HK-2 (cell line): Measurements from ENCODE around the gene MYO5B.
A peak's percentile ranks its signal among the peaks of the same experiment; 100 is the strongest.

Source experiments
- DNase-seq: peaks from one replicate; pipeline ENCODE4 v3.0.0-alpha.2; 2018; ENCODE audit not compliant: unreplicated experiment

The MYO5B gene

DNA sequence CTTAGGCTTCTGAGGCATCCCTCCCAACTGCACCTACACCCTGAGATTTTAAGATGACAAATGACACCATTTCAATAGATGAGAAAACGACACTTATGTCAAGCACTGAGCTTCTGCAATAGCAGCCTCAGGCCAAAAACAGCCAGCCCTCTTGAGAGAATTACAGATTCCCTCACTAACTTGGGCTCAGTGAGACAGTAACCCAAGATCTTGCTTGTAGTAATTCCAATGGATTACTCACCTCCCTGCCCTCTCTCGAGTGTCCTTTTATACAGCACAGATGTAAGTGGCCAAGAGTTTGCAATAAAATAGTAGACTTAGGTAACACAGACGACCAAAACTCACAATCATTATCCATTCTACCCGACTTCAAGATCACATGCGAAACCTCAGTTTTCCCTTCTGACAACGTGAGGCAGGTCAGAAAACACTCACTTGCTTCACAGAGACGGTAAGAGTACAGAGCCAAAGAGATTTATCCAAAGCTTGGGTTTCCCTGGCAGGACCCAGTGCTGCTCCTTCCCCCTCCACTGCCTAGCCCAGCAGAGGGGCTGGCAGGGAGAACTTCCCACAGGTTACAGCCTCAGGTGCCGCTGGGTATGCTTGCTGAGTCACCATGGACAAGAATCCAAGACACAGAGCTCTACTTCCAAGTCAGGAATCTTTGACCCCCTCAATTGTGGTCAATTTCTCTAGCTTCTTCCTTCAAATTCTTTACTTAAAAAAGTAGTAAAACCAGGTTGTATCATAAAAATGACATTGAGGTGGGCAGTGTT, 181.4 kb downstream of the MYO5B start:
- DNase-seq = no peak

DNA sequence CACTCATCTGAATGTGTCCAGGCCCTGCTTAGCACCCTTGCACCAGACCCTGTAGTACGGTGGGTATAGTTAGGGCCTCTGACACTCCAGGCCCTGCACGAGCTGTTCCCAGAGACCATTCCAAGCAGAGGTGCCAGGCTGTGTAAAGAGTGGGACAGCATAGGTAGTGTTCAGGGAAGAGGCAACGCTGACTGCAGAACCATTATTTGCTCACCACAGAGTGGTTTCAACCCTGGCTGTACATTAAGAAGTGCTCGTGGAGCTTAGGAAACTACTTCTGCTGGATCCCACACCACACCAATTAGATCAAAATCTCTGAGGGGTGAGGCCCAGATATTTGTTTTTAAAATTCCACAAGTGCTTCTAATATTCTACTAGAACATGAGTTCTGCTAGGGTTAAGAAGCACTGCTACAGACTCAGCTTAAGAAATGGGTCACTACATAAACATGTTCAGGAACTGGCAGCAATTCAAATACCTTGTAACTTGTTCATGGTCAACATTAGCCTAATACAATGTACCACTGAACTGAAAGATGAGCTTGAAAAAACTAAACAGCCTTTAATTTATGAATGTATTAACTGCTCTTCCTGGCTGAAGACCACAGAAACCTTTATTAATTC, 183.0 kb downstream of the MYO5B start:
- DNase-seq = no peak

DNA sequence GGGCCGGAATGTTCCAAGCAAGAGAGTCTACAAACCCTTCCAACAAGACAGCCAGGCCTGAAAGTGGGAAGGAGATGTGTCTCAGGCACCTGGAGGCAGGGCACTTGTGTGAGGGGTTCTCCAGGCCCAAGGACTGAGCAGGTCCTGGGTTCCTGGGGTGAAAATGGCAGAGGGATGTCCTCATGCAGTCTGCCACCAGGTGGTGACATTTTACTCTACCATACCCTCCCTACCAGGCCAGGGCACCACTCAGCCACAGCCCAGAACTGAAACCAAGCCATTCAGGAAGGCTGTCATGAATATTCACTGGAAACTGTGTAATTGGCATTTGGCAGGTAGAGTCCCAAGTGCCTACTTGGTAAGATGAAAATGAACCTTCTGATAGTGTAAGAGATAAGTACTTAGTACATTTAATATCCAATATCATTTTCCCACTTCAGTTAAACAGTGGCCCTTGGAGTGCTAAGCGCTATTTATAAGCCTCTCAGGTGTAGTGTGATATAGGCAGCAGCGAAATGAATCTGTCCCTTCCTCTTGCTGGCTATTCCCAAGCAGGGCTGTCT, 185.1 kb downstream of the MYO5B start:
- peak; percentile 17 for DNase-seq

GRCh38 chr18:50008306-50008705, 186.6 kb downstream of the MYO5B start:
- no peak for DNase-seq

DNA sequence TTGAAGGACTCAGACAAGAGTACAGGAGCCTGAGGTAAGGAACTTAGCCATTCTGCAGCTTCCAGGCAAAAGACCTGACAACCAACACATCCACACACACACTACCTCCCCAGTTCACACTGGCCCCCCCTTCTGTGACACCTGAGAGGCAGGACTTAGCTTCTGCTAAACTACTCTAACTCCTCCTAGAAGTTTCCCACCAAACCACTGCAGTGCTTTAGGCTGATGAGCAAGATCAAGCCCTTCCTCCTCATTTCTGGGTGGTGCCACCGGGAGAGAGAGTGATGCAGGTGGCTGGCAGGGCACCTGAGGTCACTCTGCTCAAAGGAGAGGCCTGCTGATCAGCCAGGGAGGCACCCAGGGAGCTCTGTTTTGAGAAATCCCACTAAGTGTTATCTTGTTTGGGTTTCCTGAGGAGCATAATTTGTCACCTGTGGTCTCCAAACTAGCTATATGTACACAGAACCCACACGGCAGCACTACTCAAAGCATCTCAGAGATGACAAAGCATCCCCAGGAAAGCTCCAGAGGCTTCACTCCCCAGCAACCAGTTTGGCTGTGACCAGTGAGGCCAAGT, 188.4 kb downstream of the MYO5B start:
- DNase-seq = no peak

DNA sequence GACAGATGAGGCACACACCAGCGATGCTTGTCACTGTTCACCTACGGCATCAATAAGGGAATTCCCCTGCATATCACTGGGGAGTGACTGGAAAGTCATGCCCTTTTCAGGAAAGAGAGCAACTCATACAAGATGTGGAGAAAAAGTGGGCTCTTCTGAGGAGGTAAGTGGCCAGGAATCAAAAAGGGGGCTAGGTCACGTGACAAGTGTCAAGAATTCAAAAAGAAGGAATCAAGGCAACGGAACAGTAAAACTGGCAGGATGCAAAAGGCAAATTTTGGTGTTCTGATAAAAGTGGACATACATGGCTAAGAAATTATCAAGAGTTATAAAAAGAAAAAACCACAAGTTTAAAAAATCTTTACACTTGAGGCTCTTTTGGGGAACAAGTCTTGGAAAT, 190.9 kb downstream of the MYO5B start:
- no peak for DNase-seq

DNA sequence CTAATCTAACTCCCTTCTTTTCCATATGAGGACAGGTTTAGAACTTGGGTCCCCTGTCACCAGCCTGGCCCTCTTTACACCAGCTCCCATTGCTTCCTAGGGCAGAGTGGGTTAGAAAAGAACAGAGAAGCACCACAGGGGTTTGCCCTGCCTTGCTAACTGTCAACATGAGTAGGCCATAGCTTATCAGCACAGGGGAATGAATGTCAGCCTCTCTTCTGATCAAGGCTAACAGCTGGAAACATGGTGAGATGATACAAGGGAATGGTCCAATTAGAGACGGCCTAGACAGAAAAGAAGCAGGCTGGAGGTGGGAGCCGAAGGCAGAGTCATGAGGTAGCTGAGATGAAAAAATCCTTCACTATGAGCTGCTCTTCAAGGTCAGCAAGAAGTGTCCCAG, 192.2 kb downstream of the MYO5B start:
- no peak for DNase-seq

GRCh38 chr18:50000227-50000626, 194.7 kb downstream of the MYO5B start:
- DNase-seq = no peak

- no peak for DNase-seq
Measured at GRCh38 chr18:49999128-49999527, 195.8 kb downstream of the MYO5B start.

DNA sequence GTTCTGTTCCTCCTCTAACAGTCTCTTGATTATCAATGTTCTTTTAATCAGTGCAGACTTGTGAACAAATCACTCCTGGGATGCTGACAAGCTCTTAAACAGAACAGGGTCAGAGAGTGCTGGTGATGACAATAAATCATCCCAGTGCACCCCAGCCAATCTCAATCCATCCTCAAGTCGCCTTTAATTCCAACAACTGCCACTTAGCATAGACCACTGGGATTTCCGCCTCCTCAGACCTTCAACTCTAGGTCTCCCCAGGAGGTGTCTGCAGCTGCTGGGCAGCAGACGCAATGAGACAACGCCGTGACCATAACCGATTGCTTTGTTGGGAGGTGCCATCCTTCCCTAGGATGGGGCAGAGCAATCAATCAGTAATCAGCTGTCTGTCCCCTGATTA, 197.4 kb downstream of the MYO5B start:
- DNase-seq = no peak

DNA sequence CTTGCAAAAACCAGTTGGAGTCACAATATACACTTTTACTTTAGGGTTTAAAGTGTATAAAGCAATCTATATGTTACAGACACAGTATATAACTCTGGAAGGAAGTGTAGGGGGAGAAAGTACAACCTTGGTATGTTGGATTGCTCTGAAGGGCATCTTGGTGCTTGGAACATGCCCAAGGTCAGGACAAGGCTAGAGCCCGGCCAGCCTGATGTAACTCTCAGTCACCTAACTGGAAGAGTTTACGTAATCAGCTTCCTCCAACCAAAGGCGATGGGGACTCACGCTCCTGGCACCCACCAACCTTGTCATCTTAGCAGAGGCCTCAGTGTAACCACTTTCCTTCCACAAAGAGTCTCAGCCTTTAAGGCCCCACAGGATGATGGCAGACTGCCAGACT, 200.5 kb downstream of the MYO5B start:
- no peak for DNase-seq

GRCh38 chr18:49993299-49993698, 201.6 kb downstream of the MYO5B start:
- DNase-seq = no peak

GRCh38 chr18:49988733-49989132, 206.2 kb downstream of the MYO5B start:
- no peak for DNase-seq

DNA sequence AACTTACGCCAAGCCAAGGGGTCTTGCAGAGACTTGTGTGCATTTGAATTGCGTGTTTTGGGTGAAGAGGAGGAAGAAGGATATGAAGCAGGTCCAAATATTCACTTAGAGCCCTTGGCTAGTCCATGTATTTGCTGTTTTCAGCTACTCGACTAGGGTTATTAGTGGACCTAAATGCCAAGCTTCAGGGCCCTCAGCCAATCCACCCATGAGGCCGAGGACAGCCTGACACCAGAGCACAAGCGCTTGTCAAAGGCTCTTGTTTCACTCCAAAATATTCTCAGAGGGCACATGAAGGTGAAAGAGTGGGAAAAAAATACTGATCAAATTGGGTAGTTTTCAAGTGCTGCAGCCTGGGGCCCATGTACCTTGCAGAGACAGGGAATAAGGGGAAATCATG, 206.8 kb downstream of the MYO5B start:
- no peak for DNase-seq

- DNase-seq = no peak
Measured at GRCh38 chr18:49985236-49985635, 209.7 kb downstream of the MYO5B start.

- DNase-seq = no peak
Measured at GRCh38 chr18:49980896-49981295, 214.1 kb downstream of the MYO5B start.

DNA sequence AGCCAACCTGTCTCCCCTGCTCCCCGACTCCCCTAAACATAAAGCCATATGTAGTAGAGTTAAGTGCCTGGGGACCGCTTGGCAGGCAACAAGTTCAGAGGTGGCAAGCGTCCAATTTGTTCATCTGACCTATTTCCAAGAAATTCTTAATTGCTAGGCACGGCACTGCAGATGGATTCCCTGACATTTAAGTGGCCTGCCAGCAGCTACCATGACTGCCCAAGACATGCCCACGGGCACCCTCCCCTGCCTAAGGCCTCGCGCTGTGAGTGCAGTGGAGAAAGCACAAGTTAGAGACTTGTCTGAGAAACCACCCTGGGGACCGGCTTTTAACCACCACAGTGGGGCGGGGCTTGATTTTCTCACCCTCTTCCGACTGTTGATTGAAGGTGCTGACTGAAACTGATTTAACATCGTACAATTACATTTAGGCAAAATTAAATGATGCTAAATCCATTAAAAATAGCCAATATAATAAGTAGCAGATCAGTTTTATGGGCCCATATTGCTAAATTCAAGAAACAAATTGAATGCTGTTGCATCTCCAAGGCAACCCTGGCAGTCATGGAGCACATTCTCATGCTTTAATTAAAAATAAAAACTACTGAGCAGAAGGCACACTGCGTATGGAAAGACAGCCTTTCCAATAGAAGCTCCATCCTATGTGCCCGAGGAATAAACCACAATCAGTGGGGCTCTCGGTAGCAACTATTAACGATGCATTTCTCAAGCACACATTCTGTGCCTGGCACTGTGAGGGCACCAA, 218.0 kb downstream of the MYO5B start:
- DNase-seq = no peak

GRCh38 chr18:49976001-49976400, 218.9 kb downstream of the MYO5B start:
- no peak for DNase-seq

DNA sequence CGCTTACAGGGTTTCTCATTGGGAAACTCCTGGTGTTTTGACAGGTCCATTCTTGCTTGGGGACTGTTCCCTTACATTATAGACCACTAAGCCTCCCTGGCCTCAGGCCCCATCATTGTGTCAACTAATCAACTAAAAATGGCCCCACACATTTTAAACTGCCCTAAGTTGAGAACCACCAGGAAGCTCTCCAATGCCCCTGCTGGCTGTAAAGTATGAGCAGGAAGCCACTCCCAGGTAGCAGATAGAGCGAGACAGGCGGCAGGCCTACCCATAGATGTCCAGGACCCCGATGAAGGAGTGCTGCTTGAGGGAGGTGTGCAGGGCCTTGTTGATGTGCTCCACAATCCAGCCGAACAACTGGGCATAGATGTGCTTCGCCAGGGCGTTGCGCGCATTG, 220.9 kb downstream of the MYO5B start:
- no peak for DNase-seq

- no peak for DNase-seq
Measured at GRCh38 chr18:49973592-49973991, 221.4 kb downstream of the MYO5B start.

- no peak for DNase-seq
Measured at GRCh38 chr18:49972535-49972934, 222.4 kb downstream of the MYO5B start.

GRCh38 chr18:49971462-49971861, 223.5 kb downstream of the MYO5B start:
- DNase-seq = no peak
